IPS-20b (cell line): Measurements from ENCODE around the gene TBC1D9B.

Source experiments
- H3K27ac ChIP-seq: one replicate; pipeline ENCODE4 v1.5.1; 2013; ENCODE audit warnings: low read length
- H3K27me3 ChIP-seq: 2 replicates; pipeline ENCODE4 v1.6.1; 2013; ENCODE audit warnings: mild to moderate bottlenecking, low read length, inconsistent platforms; ENCODE audit not compliant: insufficient read depth
- H3K36me3 ChIP-seq: 2 replicates; pipeline ENCODE4 v1.6.1; 2013; ENCODE audit warnings: low read depth, mild to moderate bottlenecking, inconsistent platforms, low read length, moderate library complexity; ENCODE audit not compliant: insufficient read depth
- H3K4me1 ChIP-seq: 2 replicates; pipeline ENCODE4 v1.6.1; 2013; ENCODE audit warnings: mild to moderate bottlenecking, control low read depth, inconsistent platforms, low read length, moderate library complexity; ENCODE audit not compliant: insufficient read depth
- H3K4me3 ChIP-seq: 2 replicates; pipeline ENCODE4 v1.5.1; 2013; ENCODE audit warnings: mild to moderate bottlenecking, low read length, inconsistent platforms
- H3K9ac ChIP-seq: 2 replicates; pipeline ENCODE4 v1.6.1; 2013; ENCODE audit warnings: low read depth, mild to moderate bottlenecking, inconsistent platforms, low read length, moderate library complexity
- H3K9me3 ChIP-seq: 2 replicates; pipeline ENCODE4 v1.6.1; 2013; ENCODE audit warnings: mild to moderate bottlenecking, low read depth, low read length, inconsistent platforms; ENCODE audit not compliant: insufficient read depth

Gene TBC1D9B

GRCh38 chr5:179893958-179894895, 13.5 kb downstream of the TBC1D9B start:
- Histone ChIP-seq H3K9ac (no peak overlapping the region), H3K36me3 (peaks cover 57% of the 10 kb centered on the region), H3K4me3 (no peak overlapping the region), H3K4me1 (peaks cover 12% of the 10 kb centered on the region; the same call in 1 of the 2 replicates), H3K9me3 (no peaks in the 10 kb centered on the region), H3K27me3 (no peaks in the 10 kb centered on the region), H3K27ac (no peak overlapping the region)

GRCh38 chr5:179893076-179893957, 14.4 kb downstream of the TBC1D9B start:
- Histone ChIP-seq H3K4me3 (no peak overlapping the region), H3K27me3 (no peaks in the 10 kb centered on the region), H3K27ac (no peak overlapping the region), H3K4me1 (peaks cover 12% of the 10 kb centered on the region; the same call in 1 of the 2 replicates), H3K9me3 (no peaks in the 10 kb centered on the region), H3K9ac (no peak overlapping the region), H3K36me3 (peaks cover 52% of the 10 kb centered on the region)

- H3K9ac ChIP-seq = no peak overlapping the region
- no peaks in the 10 kb centered on the region for H3K9me3 ChIP-seq
- H3K4me3 ChIP-seq = no peak overlapping the region
- peaks cover 12% of the 10 kb centered on the region; the same call in 1 of the 2 replicates for H3K4me1 ChIP-seq
- H3K36me3 ChIP-seq = peaks cover 53% of the 10 kb centered on the region
- no peak overlapping the region for H3K27ac ChIP-seq
- no peaks in the 10 kb centered on the region for H3K27me3 ChIP-seq
Measured at GRCh38 chr5:179892255-179892654, 15.4 kb downstream of the TBC1D9B start.

- Histone ChIP-seq H3K27me3 (no peaks in the 10 kb centered on the region), H3K36me3 (peaks cover 59% of the 10 kb centered on the region)
Measured at GRCh38 chr5:179890751-179891682, 16.7 kb downstream of the TBC1D9B start.

GRCh38 chr5:179889885-179890284, 17.8 kb downstream of the TBC1D9B start:
- Histone ChIP-seq H3K27me3 (no peaks in the 10 kb centered on the region), H3K9me3 (peaks cover under 1% of the 10 kb centered on the region; the same call in 1 of the 2 replicates), H3K4me1 (no peaks in the 10 kb centered on the region), H3K27ac (no peak overlapping the region), H3K4me3 (no peak overlapping the region), H3K36me3 (peaks cover 67% of the 10 kb centered on the region), H3K9ac (no peak overlapping the region)

More at GRCh38 chr5:179890751-179891682, 16.7 kb downstream of the TBC1D9B start:
- Histone ChIP-seq H3K9ac (no peak overlapping the region), H3K4me3 (no peak overlapping the region), H3K4me1 (peaks cover 9% of the 10 kb centered on the region; the same call in 1 of the 2 replicates), H3K9me3 (no peaks in the 10 kb centered on the region), H3K27ac (no peak overlapping the region)

- Histone ChIP-seq H3K9ac (no peak overlapping the region), H3K4me1 (no peaks in the 10 kb centered on the region), H3K27me3 (no peaks in the 10 kb centered on the region), H3K4me3 (no peak overlapping the region), H3K27ac (no peak overlapping the region), H3K9me3 (peaks cover 21% of the 10 kb centered on the region), H3K36me3 (peaks cover 80% of the 10 kb centered on the region)
Measured at GRCh38 chr5:179887802-179888201, 19.9 kb downstream of the TBC1D9B start.

GRCh38 chr5:179887095-179887494, 20.6 kb downstream of the TBC1D9B start:
- H3K27ac ChIP-seq = no peak overlapping the region
- peaks cover 79% of the 10 kb centered on the region for H3K36me3 ChIP-seq
- peaks cover 28% of the 10 kb centered on the region for H3K9me3 ChIP-seq
- H3K4me1 ChIP-seq = no peaks in the 10 kb centered on the region
- no peak overlapping the region for H3K9ac ChIP-seq
- H3K27me3 ChIP-seq = no peaks in the 10 kb centered on the region
- no peak overlapping the region for H3K4me3 ChIP-seq

GRCh38 chr5:179886190-179886911, 21.3 kb downstream of the TBC1D9B start:
- Histone ChIP-seq H3K27me3 (no peaks in the 10 kb centered on the region), H3K9me3 (peaks cover 28% of the 10 kb centered on the region), H3K4me1 (no peaks in the 10 kb centered on the region), H3K4me3 (no peak overlapping the region), H3K9ac (no peak overlapping the region), H3K27ac (no peak overlapping the region), H3K36me3 (peaks cover 72% of the 10 kb centered on the region)

- no peaks in the 10 kb centered on the region for H3K27me3 ChIP-seq
- no peak overlapping the region for H3K9ac ChIP-seq
- peaks cover 64% of the 10 kb centered on the region for H3K36me3 ChIP-seq
- no peaks in the 10 kb centered on the region for H3K4me1 ChIP-seq
- H3K9me3 ChIP-seq = peaks cover 28% of the 10 kb centered on the region
- no peak overlapping the region for H3K27ac ChIP-seq
- H3K4me3 ChIP-seq = no peak overlapping the region
Measured at GRCh38 chr5:179885491-179886090, 22.1 kb downstream of the TBC1D9B start.

GRCh38 chr5:179883163-179883562, 24.5 kb downstream of the TBC1D9B start:
- Histone ChIP-seq H3K4me1 (no peaks in the 10 kb centered on the region), H3K4me3 (no peak overlapping the region), H3K36me3 (peaks cover 48% of the 10 kb centered on the region), H3K9ac (no peak overlapping the region), H3K9me3 (peaks cover 28% of the 10 kb centered on the region), H3K27me3 (no peaks in the 10 kb centered on the region), H3K27ac (no peak overlapping the region)
